Stimulated activated CD4-positive, alpha-beta T cell treated with anti-CD3 and anti-CD28 coated beads, Interleukin-12 subunit alpha, Interleukin-12 subunit beta, amount 100 ng/mL, for 4 hours (primary cell): Measurements from ENCODE around the gene RXRA.

Experiments
- DNase-seq: peaks from one replicate; pipeline ENCODE4 v3.0.0-alpha.2; 2020

The RXRA gene

GRCh38 chr9:134313470-134313869 is 12.8 kb upstream of the RXRA start:
- DNase-seq = no peak

- DNase-seq = no peak
These were observed 12.0 kb upstream of the RXRA start for GRCh38 chr9:134314039-134314949.

- no peak for DNase-seq
These were observed 11.1 kb upstream of the RXRA start for GRCh38 chr9:134314950-134315715.

GRCh38 chr9:134315716-134316448 is 10.4 kb upstream of the RXRA start:
- DNase-seq = no peak

- no peak for DNase-seq
These were observed 9.7 kb upstream of the RXRA start for GRCh38 chr9:134316449-134317160.

GRCh38 chr9:134317400-134317789 is 8.9 kb upstream of the RXRA start:
- no peak for DNase-seq

GRCh38 chr9:134317790-134318414 is 8.4 kb upstream of the RXRA start:
- DNase-seq = no peak

- DNase-seq = no peak
These were observed 7.8 kb upstream of the RXRA start for GRCh38 chr9:134318481-134318891.

GRCh38 chr9:134318941-134319305 is 7.3 kb upstream of the RXRA start:
- no peak for DNase-seq

GRCh38 chr9:134319306-134320125 is 6.7 kb upstream of the RXRA start:
- no peak for DNase-seq

- DNase-seq = no peak
These were observed 6.0 kb upstream of the RXRA start for GRCh38 chr9:134320126-134320867.

- DNase-seq = no peak
These were observed 5.3 kb upstream of the RXRA start for GRCh38 chr9:134320868-134321471.

- DNase-seq = no peak
These were observed 4.7 kb upstream of the RXRA start for GRCh38 chr9:134321531-134321930.

GRCh38 chr9:134321946-134322741 is 4.1 kb upstream of the RXRA start:
- DNase-seq = no peak

GRCh38 chr9:134322781-134323241 is 3.4 kb upstream of the RXRA start:
- DNase-seq = no peak

- DNase-seq = no peak
These were observed 2.4 kb upstream of the RXRA start for GRCh38 chr9:134323741-134324358.

GRCh38 chr9:134324359-134325095 is 1.7 kb upstream of the RXRA start:
- no peak for DNase-seq
